Mesothelial cell of epicardium (in vitro differentiated cells): ENCODE data around the gene MLKL. TPM values are rescaled to one million over a fixed set of nuclear protein-coding genes. Genes with fewer than 3 reads are reported as not detected.
"Not testable (repeated sequence)": the region's sequence is repeated elsewhere in the genome, so short reads cannot be mapped to it uniquely, and the experiment has no call there.

Source experiments
- DNase-seq, 2 experiments: peaks; one replicate each; pipeline ENCODE4 v3.0.0; 2021; ENCODE audit warnings: low spot score in 2 of 2; ENCODE audit not compliant: unreplicated experiment in 2 of 2
- H3K27ac Mint-ChIP-seq: 2 replicates; pipeline ENCODE4 v1.8.0; 2021; ENCODE audit warnings: mixed read lengths
- H3K27me3 Mint-ChIP-seq: 2 replicates; pipeline ENCODE4 v1.8.0; 2021; ENCODE audit warnings: low read depth, mixed read lengths
- H3K36me3 Mint-ChIP-seq: 2 replicates; pipeline ENCODE4 v1.8.0; 2021; ENCODE audit warnings: mixed read lengths
- H3K4me1 Mint-ChIP-seq: 2 replicates; pipeline ENCODE4 v1.8.0; 2021; ENCODE audit warnings: mixed read lengths
- H3K4me3 Mint-ChIP-seq: 2 replicates; pipeline ENCODE4 v1.8.0; 2021; ENCODE audit warnings: mild to moderate bottlenecking, moderate library complexity, mixed read lengths
- H3K9me3 Mint-ChIP-seq: 2 replicates; pipeline ENCODE4 v1.8.0; 2021; ENCODE audit warnings: mixed read lengths
- CTCF ChIP-seq: fragments of 200-600 bp; sonication (generic); IDR thresholded peaks from one replicate; pipeline ENCODE4 v1.5.0; 2021; ENCODE audit warnings: antibody characterized with exemption; ENCODE audit not compliant: unreplicated experiment
- total RNA-seq: library from RNA; stranded (reverse); gene quantifications from 3 replicates; pipeline ENCODE4 v1.2.1, GENCODE V29; 2021

Gene MLKL
- total RNA-seq, 1 donor from 2014 or later: not detected

- no peak for DNase-seq
- H3K27ac Mint-ChIP-seq: no peak overlapping the region
Measured at GRCh38 chr16:74724820-74725549, 24.3 kb upstream of the MLKL start.

GRCh38 chr16:74723256-74723655, 22.6 kb upstream of the MLKL start:
- Mint-ChIP-seq H3K36me3 (no peaks in the 10 kb centered on the region), H3K4me3 (no peak overlapping the region), H3K27ac (no peak overlapping the region), H3K9me3 (peaks cover 3% of the 10 kb centered on the region), H3K27me3 (peaks cover 11% of the 10 kb centered on the region), H3K4me1 (no peaks in the 10 kb centered on the region)
- no peak for TF ChIP-seq CTCF
- DNase-seq: no peak

More at GRCh38 chr16:74724820-74725549, 24.3 kb upstream of the MLKL start:
- Mint-ChIP-seq H3K27me3 (peaks cover 9% of the 10 kb centered on the region), H3K4me1 (peaks cover 4% of the 10 kb centered on the region), H3K9me3 (peaks cover 3% of the 10 kb centered on the region), H3K36me3 (no peaks in the 10 kb centered on the region), H3K4me3 (no peak overlapping the region)
- TF ChIP-seq CTCF: no peak

GRCh38 chr16:74722156-74722555, 21.5 kb upstream of the MLKL start:
- not testable (repeated sequence) for H3K9me3 Mint-ChIP-seq, DNase-seq, H3K4me3 Mint-ChIP-seq, H3K36me3 Mint-ChIP-seq, H3K27ac Mint-ChIP-seq, H3K4me1 Mint-ChIP-seq
- peaks cover 11% of the 10 kb centered on the region for H3K27me3 Mint-ChIP-seq

- Mint-ChIP-seq H3K4me3 (no peak overlapping the region), H3K27me3 (peaks cover 11% of the 10 kb centered on the region), H3K9me3 (peaks cover 3% of the 10 kb centered on the region), H3K36me3 (no peaks in the 10 kb centered on the region), H3K4me1 (no peaks in the 10 kb centered on the region), H3K27ac (no peak overlapping the region)
- no peak for DNase-seq
- no peak for TF ChIP-seq CTCF
Measured at GRCh38 chr16:74721716-74722115, 21.1 kb upstream of the MLKL start.

DNA sequence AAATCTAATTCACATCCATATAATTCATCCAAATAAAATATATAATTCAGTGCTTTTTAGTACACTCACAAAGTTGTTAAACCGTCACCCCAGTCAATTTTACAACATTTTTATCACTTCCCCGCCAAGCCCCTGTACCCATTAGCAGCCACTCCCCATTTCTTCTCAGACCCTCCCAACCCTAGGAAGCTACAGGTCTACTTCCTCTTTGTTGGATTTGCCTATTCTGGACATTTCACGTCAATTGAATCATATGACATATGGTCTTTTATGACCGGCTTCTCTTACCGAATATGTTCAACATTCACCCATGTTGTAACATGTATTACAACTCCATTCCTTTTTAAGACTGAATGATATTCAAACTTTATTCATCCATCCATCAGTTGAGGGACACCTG, 19.9 kb upstream of the MLKL start:
- no peak for DNase-seq
- H3K4me3 Mint-ChIP-seq: no peak overlapping the region
- H3K36me3 Mint-ChIP-seq: no peaks in the 10 kb centered on the region
- no peaks in the 10 kb centered on the region for H3K4me1 Mint-ChIP-seq
- peaks cover 11% of the 10 kb centered on the region for H3K27me3 Mint-ChIP-seq
- H3K27ac Mint-ChIP-seq: no peak overlapping the region
- H3K9me3 Mint-ChIP-seq: no peaks in the 10 kb centered on the region
- TF ChIP-seq CTCF: no peak

GRCh38 chr16:74718741-74719610, 18.3 kb upstream of the MLKL start:
- H3K4me1 Mint-ChIP-seq: no peaks in the 10 kb centered on the region
- no peak for DNase-seq
- H3K36me3 Mint-ChIP-seq: no peaks in the 10 kb centered on the region
- no peak overlapping the region for H3K27ac Mint-ChIP-seq
- no peak overlapping the region for H3K4me3 Mint-ChIP-seq
- no peak for TF ChIP-seq CTCF
- peaks cover 11% of the 10 kb centered on the region for H3K27me3 Mint-ChIP-seq
- H3K9me3 Mint-ChIP-seq: no peaks in the 10 kb centered on the region
